Ovary (tissue), 9 donors: ENCODE measurements around the gene SERHL2. TPM values are rescaled to one million over a fixed set of nuclear protein-coding genes. Genes with fewer than 3 reads are reported as not detected.
"Not testable (repeated sequence)": the region's sequence is repeated elsewhere in the genome, so short reads cannot be mapped to it uniquely, and the experiment has no call there.

ENCODE experiments used
- DNase-seq, 5 donors: peaks; one replicate each; pipeline ENCODE4 v3.0.0-alpha.2; 2019 to 2020
- H3K27ac ChIP-seq, 2 donors: fragments of 200-600 bp; one replicate each; pipeline versions ENCODE4 v1.5.1 to v1.8.0; 2019 to 2022
- H3K27me3 ChIP-seq: fragments of 200-600 bp; one replicate; pipeline ENCODE4 v1.8.0; 2022
- H3K36me3 ChIP-seq: fragments of 200-600 bp; sonication (generic); one replicate; pipeline ENCODE4 v1.5.1; 2019
- H3K4me1 ChIP-seq: one replicate; pipeline ENCODE4 v1.8.1; 2013; ENCODE audit warnings: mild to moderate bottlenecking, moderate library complexity; ENCODE audit not compliant: insufficient read depth
- H3K4me3 ChIP-seq: fragments of 200-600 bp; sonication (generic); one replicate; pipeline ENCODE4 v1.5.1; 2017
- H3K9me3 ChIP-seq, 2 donors: fragments of 200-600 bp in 1 of 2; sonication (generic) in 1 of 2; one replicate each; pipeline versions ENCODE4 v1.5.1 to v1.8.1; 2013 to 2019; ENCODE audit warnings: mild to moderate bottlenecking in 1 of 2, moderate library complexity in 1 of 2
- CTCF ChIP-seq, 3 donors: fragments of 450-650 bp in 2 of 3; fragments of 200-600 bp in 1 of 3; IDR thresholded peaks; one replicate each; pipeline versions ENCODE4 v1.5.1 to v1.8.0; 2016 to 2022; ENCODE audit warnings: antibody characterized with exemption in 3 of 3, mild to moderate bottlenecking in 1 of 3
- EP300 ChIP-seq: sonication (generic); formaldehyde crosslinking; IDR thresholded peaks from one replicate; pipeline ENCODE4 v1.6.1; 2017; ENCODE audit warnings: antibody characterized with exemption
- POLR2A ChIP-seq: fragments of 450-650 bp; IDR thresholded peaks from one replicate; pipeline ENCODE4 v1.6.1; 2017; ENCODE audit warnings: antibody characterized with exemption, mild to moderate bottlenecking, moderate library complexity
- WGBS, 3 donors: extraction: QIAGEN DNeasy Blood & Tissue Kit in 1 of 3; methylation state at CpG; one replicate each; pipeline versions ENCODE4 v1.1.5 to v1.1.7; 2013 to 2017; 5-methylcytosine and 5-hydroxymethylcytosine counted together
- intact Hi-C, 4 donors: fragments of 100-400 bp; cut with DNase I; formaldehyde crosslinking; loops; one replicate each; pipeline versions ENCODE4 v1.11.0 to v1.15.1; 2022 to 2023
- polyA plus RNA-seq, 2 donors: library from polyadenylated mRNA; stranded (reverse); fragments of 200-250 nt in 1 of 2; fragments of 350-450 nt in 1 of 2; fragmentation: Illumina TruSeq in 1 of 2; extraction: RNeasy Lipid Tissue Mini Kit (QIAGEN cat#74804) in 1 of 2; gene quantifications; one replicate each; pipeline ENCODE4 v1.2.3, GENCODE V29; 2013 to 2014
- total RNA-seq, 7 donors: library from RNA; depleted of rRNA in 2 of 7; stranded (reverse); fragments of >200 nt in 2 of 7; fragmentation: NEBNext Ultra II Directional in 3 of 7; extraction: Animal tissue kit (Norgen Biotek cat#: 25700) in 3 of 7; gene quantifications; one replicate each; pipeline versions ENCODE4 v1.1.0 to v1.2.4, GENCODE V29; 2016 to 2023
- donor health status: DM: no; HTN: no; CAD: no; lungs with moderate emphysema.
- donor health status: DM: no; HTN: no; CAD: no.
- donor health status: Bipolar disorder and iron deficiency.
- donor health status: DM: yes; HTN: yes; CAD: no.
- donor health status: DM: no; HTN: no; CAD: no.
- donor health status: DM: yes; HTN: yes; CAD: no.

SERHL2 gene
- total and polyA plus RNA-seq, 9 donors: 8.1 to 27.8 (median 14.9) TPM

GRCh38 chr22:42533638-42533977 lies 20.1 kb upstream of the SERHL2 start:
- H3K27ac ChIP-seq: no peak overlapping the region
- WGBS, 3 donors: 94 to 96% (median 95%) methylated on average over 6 to 8 of the region's 8 CpGs
- TF ChIP-seq EP300: no peak
- no peak for TF ChIP-seq CTCF (IDR thresholded peaks at IDR 0.05)
- no peak for TF ChIP-seq POLR2A

GRCh38 chr22:42535082-42535731 lies 18.5 kb upstream of the SERHL2 start:
- not testable (repeated sequence) for H3K9me3 ChIP-seq, H3K27me3 ChIP-seq, H3K36me3 ChIP-seq, H3K27ac ChIP-seq, H3K4me1 ChIP-seq, H3K4me3 ChIP-seq, DNase-seq
- 53 to 80% (median 63%) methylated on average over 3 to 4 of the region's 14 CpGs for WGBS, 3 donors
- intact Hi-C loops: loop anchor here in 1 of 4 donors (10.0 kb wide), 1 partner anchor 80 kb away; the partner anchor contains the start of gene POLDIP3

More at GRCh38 chr22:42533638-42533977, 20.1 kb upstream of the SERHL2 start:
- Histone ChIP-seq H3K36me3 (no peaks in the 10 kb centered on the region), H3K4me1 (no peaks in the 10 kb centered on the region), H3K9me3 (no peaks in the 10 kb centered on the region), H3K4me3 (no peak overlapping the region), H3K27me3 (no peaks in the 10 kb centered on the region)
- intact Hi-C loops: loop anchor here in 1 of 4 donors (10.0 kb wide), 1 partner anchor 81 kb away; the partner anchor contains the start of gene POLDIP3
- no peak for DNase-seq

- 88 to 96% (median 89%) methylated on average over 7 of the region's 7 CpGs for whole genome bisulfite sequencing, 3 donors
- TF ChIP-seq POLR2A (no peak), CTCF (IDR thresholded peaks at IDR 0.05) (no peak)
- H3K9me3 ChIP-seq: no peaks in the 10 kb centered on the region
These were observed 17.6 kb upstream of the SERHL2 start for GRCh38 chr22:42536166-42536565.

GRCh38 chr22:42536634-42537033 lies 17.1 kb upstream of the SERHL2 start:
- 95 to 96% (median 96%) methylated on average over 18 of the region's 18 CpGs for WGBS, 3 donors
- not testable (repeated sequence) for H3K9me3 ChIP-seq, H3K4me1 ChIP-seq, DNase-seq, H3K4me3 ChIP-seq, H3K36me3 ChIP-seq, H3K27me3 ChIP-seq
- intact Hi-C loops: loop anchor here in 1 of 4 donors (10.0 kb wide), 1 partner anchor 78 kb away; the partner anchor contains the start of gene POLDIP3
- H3K27ac ChIP-seq: peak overlapping the region in 1 of 2 donors; percentile 15

More at GRCh38 chr22:42536166-42536565, 17.6 kb upstream of the SERHL2 start:
- no peaks in the 10 kb centered on the region for H3K4me1 ChIP-seq
- no peak for DNase-seq
- H3K36me3 ChIP-seq: no peaks in the 10 kb centered on the region
- intact Hi-C loops: loop anchor here in 1 of 4 donors (10.0 kb wide), 1 partner anchor 79 kb away; the partner anchor contains the start of gene POLDIP3
- no peak overlapping the region for H3K27ac ChIP-seq
- H3K4me3 ChIP-seq: no peak overlapping the region
- no peaks in the 10 kb centered on the region for H3K27me3 ChIP-seq

GRCh38 chr22:42537199-42537831 lies 16.4 kb upstream of the SERHL2 start:
- not testable (repeated sequence) for H3K9me3 ChIP-seq, H3K36me3 ChIP-seq, H3K4me3 ChIP-seq, H3K4me1 ChIP-seq, H3K27me3 ChIP-seq
- peak in 1 of 5 donors; percentile 47 for DNase-seq
- intact Hi-C loops: loop anchor here in 1 of 4 donors (10.0 kb wide), 1 partner anchor 77 kb away; the partner anchor contains the start of gene POLDIP3
- WGBS, 3 donors: 43 to 47% (median 46%) methylated on average over 7 to 11 of the region's 14 CpGs
- peak overlapping the region in 1 of 2 donors; percentile 15 for H3K27ac ChIP-seq

DNA sequence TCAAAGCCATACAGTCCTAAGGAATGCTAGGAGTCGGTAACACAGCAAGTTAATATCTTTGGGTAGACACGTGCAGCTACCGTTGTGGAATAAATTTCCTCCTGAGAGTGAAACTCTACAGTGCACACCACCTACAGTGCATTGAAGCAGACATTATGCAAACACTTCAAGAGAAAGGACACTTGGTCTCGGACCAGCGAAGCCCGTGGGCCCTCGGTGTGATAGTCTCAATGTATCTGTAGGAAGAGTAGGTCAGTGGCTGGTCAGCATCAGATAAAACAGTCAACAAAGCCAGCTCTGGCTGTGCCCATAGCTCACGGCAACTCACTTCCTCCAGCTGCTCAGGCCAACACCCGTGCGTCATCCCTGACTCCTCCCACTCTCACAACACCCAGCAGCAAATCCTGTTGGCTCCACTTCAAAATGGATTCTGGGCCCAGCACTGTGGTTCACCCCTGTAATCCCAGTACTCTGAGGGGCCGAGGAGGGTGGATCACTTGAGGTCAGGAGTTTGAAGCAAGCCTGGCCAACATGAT lies 14.5 kb upstream of the SERHL2 start:
- intact Hi-C loops: loop anchor here in 1 of 4 donors (10.0 kb wide), 1 partner anchor 75 kb away; the partner anchor contains the start of gene POLDIP3
- not testable (repeated sequence) for H3K4me1 ChIP-seq, H3K9me3 ChIP-seq, H3K36me3 ChIP-seq, H3K27me3 ChIP-seq, H3K4me3 ChIP-seq, H3K27ac ChIP-seq
- 34 to 50% (median 39%) methylated on average over 4 to 11 of the region's 11 CpGs for WGBS, 3 donors
- peak in 3 of 5 donors; percentile 44 to 58 (median 51) for DNase-seq
